Smooth muscle cell (in vitro differentiated cells): Measurements from ENCODE around the gene RAB11FIP4. TPM values are rescaled to one million over a fixed set of nuclear protein-coding genes. Genes with fewer than 3 reads are reported as not detected.

ENCODE experiments used
- DNase-seq: peaks from one replicate; lab custom pipeline; 2025; ENCODE audit not compliant: unreplicated experiment; lab: John Stamatoyannopoulos, UW
- H2AFZ ChIP-seq: fragments of 200-600 bp; sonication (generic); 2 replicates; pipeline ENCODE4 v1.6.0; 2016; ENCODE audit warnings: antibody characterized with exemption, low read depth, mild to moderate bottlenecking
- H3F3A ChIP-seq: fragments of 200-600 bp; sonication (generic); 2 replicates; pipeline ENCODE4 v1.6.0; 2017; ENCODE audit warnings: antibody characterized with exemption, low read depth
- H3K27ac ChIP-seq: fragments of 200-600 bp; sonication (generic); 2 replicates; pipeline ENCODE4 v1.5.1; 2016; ENCODE audit warnings: low read depth, mild to moderate bottlenecking
- H3K27me3 ChIP-seq: fragments of 200-600 bp; sonication (generic); 2 replicates; pipeline ENCODE4 v1.6.1; 2016; ENCODE audit warnings: low read depth, mild to moderate bottlenecking
- H3K36me3 ChIP-seq: fragments of 200-600 bp; sonication (generic); 2 replicates; pipeline ENCODE4 v1.5.1; 2016; ENCODE audit warnings: low read depth
- H3K4me1 ChIP-seq: fragments of 200-600 bp; sonication (generic); 2 replicates; pipeline ENCODE4 v1.5.1; 2016; ENCODE audit warnings: low read depth
- H3K4me2 ChIP-seq: fragments of 200-600 bp; sonication (generic); 2 replicates; pipeline ENCODE4 v1.6.0; 2016; ENCODE audit warnings: mild to moderate bottlenecking
- H3K4me3 ChIP-seq: fragments of 200-600 bp; sonication (generic); 2 replicates; pipeline ENCODE4 v1.5.1; 2016; ENCODE audit warnings: mild to moderate bottlenecking
- H3K79me2 ChIP-seq: fragments of 200-600 bp; sonication (generic); 2 replicates; pipeline ENCODE4 v1.6.0; 2016; ENCODE audit warnings: low read depth, mild to moderate bottlenecking
- H3K9ac ChIP-seq: fragments of 200-600 bp; sonication (generic); 2 replicates; pipeline ENCODE4 v1.6.0; 2016; ENCODE audit warnings: low read depth
- H3K9me3 ChIP-seq: fragments of 200-600 bp; sonication (generic); replicated peaks from 2 replicates; pipeline ENCODE4 v1.5.1; 2016; ENCODE audit warnings: low read depth
- H4K20me1 ChIP-seq: fragments of 200-600 bp; sonication (generic); 2 replicates; pipeline ENCODE4 v1.6.0; 2016; ENCODE audit warnings: low read depth
- CTCF ChIP-seq: fragments of 200-600 bp; sonication (generic); IDR thresholded peaks from 2 replicates; pipeline ENCODE4 v1.5.1; 2017; ENCODE audit warnings: borderline replicate concordance, mild to moderate bottlenecking, antibody characterized with exemption; ENCODE audit not compliant: insufficient read depth, poor library complexity, severe bottlenecking
- WGBS: methylation state at CpG from one replicate; pipeline ENCODE4 v1.1.7; 2016; ENCODE audit warnings: low lambda C conversion rate; 5-methylcytosine and 5-hydroxymethylcytosine counted together
- polyA plus RNA-seq: library from polyadenylated mRNA; unstranded; fragments of >200 nt; fragmentation: Nextera tagmentation; extraction: Ambion mirVana; gene quantifications from 2 replicates; pipeline ENCODE4 v1.2.1, GENCODE V29; 2016
- total RNA-seq: library from RNA; depleted of rRNA; stranded (reverse); fragments of >200 nt; gene quantifications from 2 replicates; pipeline ENCODE4 v1.2.3, GENCODE V29; 2014

The RAB11FIP4 gene
- total and polyA plus RNA-seq, 2 experiments from 2014 or later, result 0.42 to 2.9 TPM

- no peak overlapping the region for H3K27ac ChIP-seq
- no peaks in the 10 kb centered on the region for H3K4me1 ChIP-seq
- no peaks in the 10 kb centered on the region for H3K79me2 ChIP-seq
- H3K9ac ChIP-seq, result no peak overlapping the region
- peaks cover 46% of the 10 kb centered on the region for H3K27me3 ChIP-seq
- H2AFZ ChIP-seq, result no peak overlapping the region
- H3K36me3 ChIP-seq, result no peaks in the 10 kb centered on the region
- no peaks in the 10 kb centered on the region for H3K9me3 ChIP-seq
- peak overlapping the region; percentile 80 for H3K4me2 ChIP-seq
- no peak for DNase-seq
- no peaks in the 10 kb centered on the region for H4K20me1 ChIP-seq
- peak overlapping the region; percentile 45 for H3K4me3 ChIP-seq
- H3F3A ChIP-seq, result no peaks in the 10 kb centered on the region
- TF ChIP-seq CTCF, result no peak
- 26% methylated on average over 49 of the region's 56 CpGs for WGBS
These were observed 553 bp upstream of the RAB11FIP4 start for GRCh38 chr17:31390748-31391495.

- no peak for DNase-seq
- H4K20me1 ChIP-seq, result no peaks in the 10 kb centered on the region
- 59% methylated on average over 21 of the region's 52 CpGs for WGBS
- H3K36me3 ChIP-seq, result no peaks in the 10 kb centered on the region
- no peaks in the 10 kb centered on the region for H3K4me1 ChIP-seq
- H3K9me3 ChIP-seq, result no peaks in the 10 kb centered on the region
- H3K27ac ChIP-seq, result no peak overlapping the region
- no peak for TF ChIP-seq CTCF
- no peaks in the 10 kb centered on the region for H3F3A ChIP-seq
- no peak overlapping the region for H2AFZ ChIP-seq
- peak overlapping the region; percentile 74 for H3K4me2 ChIP-seq
- H3K9ac ChIP-seq, result no peak overlapping the region
- peak overlapping the region; percentile 26 for H3K4me3 ChIP-seq
- no peaks in the 10 kb centered on the region for H3K79me2 ChIP-seq
- H3K27me3 ChIP-seq, result peaks cover 46% of the 10 kb centered on the region
These were observed 754 bp downstream of the RAB11FIP4 start for GRCh38 chr17:31392002-31392855.

DNA sequence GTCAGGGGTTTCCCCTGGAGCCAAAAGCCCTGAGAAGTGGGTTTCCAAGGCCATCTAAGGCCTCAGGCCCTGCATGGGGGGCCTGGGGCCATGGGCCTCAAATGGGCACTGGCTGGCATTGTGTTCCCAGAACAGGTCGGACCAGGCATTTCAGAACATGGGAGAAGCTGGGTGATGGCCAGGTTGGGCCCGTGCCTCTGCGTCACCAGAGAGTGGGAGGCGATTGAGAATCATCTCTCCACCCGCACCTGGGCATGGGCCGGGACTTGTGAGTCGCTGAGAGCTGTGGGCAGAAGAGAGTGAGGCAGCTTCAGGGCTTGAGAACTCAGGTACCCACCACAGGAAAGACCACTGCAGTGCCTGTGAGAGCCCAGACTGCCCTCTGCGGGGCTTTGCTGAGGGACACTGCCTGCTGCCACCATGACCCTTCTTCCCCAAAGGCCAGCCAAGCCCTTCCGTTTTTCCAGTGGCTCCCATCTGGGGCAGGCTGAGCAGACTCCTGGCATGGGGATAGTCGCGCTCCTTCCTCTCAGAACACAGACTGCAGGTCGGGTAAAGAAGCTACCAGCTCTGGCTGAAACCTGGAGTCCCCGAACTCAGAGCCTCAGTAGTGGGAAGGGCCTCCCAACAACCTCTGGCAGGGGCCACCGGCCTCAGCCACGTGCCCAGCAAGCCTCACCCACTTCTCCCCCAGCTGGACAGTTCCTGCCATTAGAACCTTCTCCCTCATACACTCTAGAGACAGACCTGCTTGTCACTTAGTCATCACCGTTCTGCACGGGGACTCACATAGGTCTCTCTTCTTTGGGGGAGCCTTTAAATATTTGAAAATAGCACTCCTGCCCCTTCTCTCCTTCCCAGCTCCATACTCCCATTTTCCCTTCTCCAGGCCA, 1.6 kb downstream of the RAB11FIP4 start:
- Histone ChIP-seq H3K27me3 (peaks cover 46% of the 10 kb centered on the region), H3K36me3 (no peaks in the 10 kb centered on the region), H3K79me2 (no peaks in the 10 kb centered on the region), H3K4me2 (no peak overlapping the region), H4K20me1 (no peaks in the 10 kb centered on the region), H2AFZ (no peak overlapping the region), H3K27ac (no peak overlapping the region), H3K9ac (no peak overlapping the region), H3K9me3 (no peaks in the 10 kb centered on the region), H3K4me3 (no peak overlapping the region), H3F3A (no peaks in the 10 kb centered on the region), H3K4me1 (no peaks in the 10 kb centered on the region)
- no peak for DNase-seq
- 81% methylated on average over 17 of the region's 17 CpGs for WGBS
- no peak for TF ChIP-seq CTCF
